NCI-H510A (cell line): ENCODE measurements around the gene ALX3.

ENCODE experiments used
- DNase-seq: peaks from one replicate; lab custom pipeline; 2025; lab: John Stamatoyannopoulos, UW

Gene ALX3

DNA sequence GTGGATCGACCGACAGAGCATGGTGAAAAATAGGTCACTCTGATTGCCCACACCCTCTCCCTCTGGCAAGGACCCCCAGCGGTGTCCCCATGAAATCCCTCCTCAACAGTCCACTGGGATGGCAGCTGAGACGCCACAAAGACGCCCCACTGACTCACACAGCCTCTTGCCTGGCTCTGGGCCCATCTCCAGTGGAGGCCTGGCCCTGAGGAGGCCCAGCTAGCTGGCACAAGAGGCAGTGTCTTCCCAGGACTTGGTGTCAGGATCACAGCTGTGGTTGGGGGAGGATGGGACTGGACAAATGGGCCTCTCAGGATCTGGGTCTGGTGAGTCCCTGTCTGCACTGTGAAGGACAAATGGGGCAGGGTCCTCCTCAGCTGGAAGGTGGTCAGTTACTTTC is 4.6 kb downstream of the ALX3 start:
- no peak for DNase-seq

- DNase-seq: no peak
Observed at GRCh38 chr1:110064576-110065337, 5.7 kb downstream of the ALX3 start.

DNA sequence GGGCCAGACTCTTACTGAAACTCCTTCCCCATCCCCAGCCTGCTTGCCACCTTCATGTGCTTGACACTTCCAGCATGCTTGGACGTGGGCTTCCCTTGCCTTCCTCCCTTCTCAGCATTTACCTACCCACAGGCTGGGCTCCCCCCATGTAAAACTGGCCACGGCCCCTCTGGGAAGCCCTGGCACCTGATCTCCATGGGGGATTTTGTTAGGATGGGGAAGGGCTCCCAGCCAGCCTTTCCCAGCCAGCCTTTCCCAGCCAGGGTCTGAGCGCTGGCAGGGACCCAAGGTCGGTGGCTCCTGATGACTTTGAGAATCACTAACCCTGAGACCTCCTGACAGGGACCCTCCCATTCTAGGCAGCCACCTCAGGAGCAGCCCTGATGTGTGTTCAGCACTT is 6.7 kb downstream of the ALX3 start:
- DNase-seq: no peak

GRCh38 chr1:110062612-110063011 is 7.9 kb downstream of the ALX3 start:
- no peak for DNase-seq

DNA sequence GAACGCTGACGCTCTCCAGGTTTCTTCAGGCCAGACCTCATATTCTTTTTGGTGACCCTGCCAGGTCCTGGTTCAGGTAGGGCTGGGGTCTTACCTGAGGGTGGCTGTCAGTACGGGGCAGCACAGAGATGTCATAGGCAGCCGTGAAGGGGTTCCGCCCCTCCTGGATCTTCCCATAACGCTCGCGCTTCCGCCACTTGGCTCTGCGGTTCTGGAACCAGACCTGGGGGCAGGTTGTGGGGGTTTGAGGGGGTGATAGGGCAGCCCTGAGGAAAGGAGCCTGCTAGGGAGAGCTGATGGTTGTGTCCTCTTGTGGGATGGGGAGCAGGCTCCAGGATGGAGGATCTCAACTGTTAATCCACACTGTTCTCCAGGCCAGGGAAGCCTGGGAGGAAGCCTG is 9.1 kb downstream of the ALX3 start:
- no peak for DNase-seq

DNA sequence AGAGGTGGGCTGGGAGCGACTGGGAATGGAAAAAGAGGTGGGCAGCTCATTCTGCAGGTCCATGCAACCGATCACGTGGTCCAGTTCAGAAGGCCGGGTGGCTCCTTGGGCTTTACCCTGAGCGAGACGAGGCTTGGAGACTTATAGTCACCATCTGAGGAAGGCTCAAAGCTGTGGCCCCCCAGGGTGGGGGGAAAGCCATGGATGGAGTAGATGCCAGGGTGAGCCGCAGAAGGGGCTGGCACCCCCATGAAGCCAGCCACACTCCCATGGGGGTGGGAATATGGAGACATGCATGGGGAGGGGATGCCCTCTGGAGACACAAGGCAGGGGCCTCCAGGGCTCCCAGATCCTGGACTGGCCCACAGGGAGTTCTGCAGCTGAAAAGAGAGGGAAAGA is 9.8 kb downstream of the ALX3 start:
- no peak for DNase-seq

DNA sequence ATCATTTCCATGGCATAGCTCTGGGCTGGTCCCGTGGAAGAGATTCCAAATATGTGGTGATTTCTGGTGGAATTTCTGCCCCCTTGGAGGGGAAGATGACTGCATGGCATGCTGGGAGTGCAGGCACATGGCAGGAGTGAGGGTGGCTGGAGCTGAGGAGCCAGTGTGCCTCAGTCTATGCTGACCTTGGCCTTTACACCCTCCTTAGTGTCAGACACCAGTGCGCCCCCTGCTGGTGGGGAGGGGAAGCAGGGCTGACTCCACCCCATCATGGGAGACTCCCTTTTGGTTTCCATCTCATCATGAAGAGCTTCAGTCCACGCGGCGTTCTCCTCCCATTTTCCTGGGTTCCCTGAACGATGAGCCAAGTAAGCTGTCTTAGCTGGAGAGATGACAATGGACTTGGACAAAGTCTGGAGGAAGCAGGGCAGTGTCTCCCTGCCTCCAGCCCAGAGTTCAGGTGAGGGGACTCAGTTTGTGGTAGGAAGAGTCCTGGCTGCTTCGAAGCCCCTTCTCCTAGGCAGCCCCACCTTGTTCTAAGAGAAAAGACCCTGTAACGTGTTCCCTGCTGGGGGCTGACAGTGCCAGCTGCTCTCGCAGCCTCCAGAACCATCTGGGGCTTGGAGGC is 10.3 kb downstream of the ALX3 start:
- no peak for DNase-seq

DNA sequence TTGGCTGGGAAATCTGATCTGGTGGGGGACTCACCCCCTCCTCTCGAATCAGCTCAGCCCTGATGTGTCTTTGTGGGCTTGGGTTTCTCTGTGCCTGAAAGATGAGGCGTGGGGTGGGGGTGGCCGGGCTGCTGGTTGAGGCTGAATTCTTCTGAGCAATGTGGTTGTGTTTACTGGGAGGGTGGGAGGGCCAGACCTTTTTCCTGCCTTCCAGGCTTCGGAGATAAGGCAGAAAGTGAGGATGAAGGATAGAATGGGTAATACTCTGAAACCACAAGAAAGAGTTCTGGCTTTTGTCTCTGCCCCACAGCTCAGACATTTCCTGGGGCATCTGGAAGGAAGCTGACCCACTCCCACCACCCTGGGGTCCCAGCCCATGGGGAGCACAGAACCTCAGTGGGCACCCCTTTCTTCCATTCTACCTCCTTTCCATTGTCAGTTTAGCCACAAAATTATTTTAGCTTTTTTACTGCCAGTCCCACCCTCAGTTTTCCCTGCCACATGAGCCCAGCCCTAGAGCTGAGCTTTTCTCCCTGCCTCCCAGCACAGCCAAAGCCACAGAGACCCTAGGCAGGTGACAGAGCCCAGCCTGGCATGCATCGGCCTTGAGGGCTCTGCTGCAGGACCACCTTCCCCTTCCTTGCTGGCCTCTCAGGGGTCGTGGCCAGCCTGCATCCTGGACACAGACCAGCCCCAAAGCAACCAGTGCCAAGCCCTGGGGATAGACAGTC is 11.2 kb downstream of the ALX3 start:
- DNase-seq: no peak

DNA sequence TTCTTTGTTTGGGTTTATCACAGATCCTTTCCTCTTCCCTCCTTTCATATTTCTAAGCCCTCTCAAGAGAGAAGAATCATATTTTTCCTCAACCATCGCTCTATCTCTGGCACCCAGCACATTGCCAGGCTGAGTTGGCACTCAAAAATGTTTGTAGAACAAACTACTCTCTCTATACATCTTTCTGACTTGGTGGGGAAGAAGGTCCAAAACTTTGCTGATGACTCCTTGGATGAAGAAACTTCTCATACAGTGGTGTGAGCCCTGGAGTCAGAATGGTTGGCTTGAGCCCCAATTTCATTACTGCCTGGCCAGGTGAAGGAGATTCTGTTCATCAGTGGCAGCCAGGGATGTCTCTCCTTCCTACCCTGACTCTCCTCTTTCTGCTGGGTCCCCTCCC is 11.9 kb downstream of the ALX3 start:
- no peak for DNase-seq

- DNase-seq: no peak
Observed at GRCh38 chr1:110057963-110058518, 12.4 kb downstream of the ALX3 start.

- no peak for DNase-seq
Observed at GRCh38 chr1:110056776-110057175, 13.7 kb downstream of the ALX3 start.

- DNase-seq: no peak
Observed at GRCh38 chr1:110056285-110056683, 14.2 kb downstream of the ALX3 start.

- no peak for DNase-seq
Observed at GRCh38 chr1:110055493-110056284, 14.8 kb downstream of the ALX3 start.

- no peak for DNase-seq
Observed at GRCh38 chr1:110053552-110054428, 16.7 kb downstream of the ALX3 start.

- DNase-seq: no peak
Observed at GRCh38 chr1:110051262-110051648, 19.2 kb downstream of the ALX3 start.

DNA sequence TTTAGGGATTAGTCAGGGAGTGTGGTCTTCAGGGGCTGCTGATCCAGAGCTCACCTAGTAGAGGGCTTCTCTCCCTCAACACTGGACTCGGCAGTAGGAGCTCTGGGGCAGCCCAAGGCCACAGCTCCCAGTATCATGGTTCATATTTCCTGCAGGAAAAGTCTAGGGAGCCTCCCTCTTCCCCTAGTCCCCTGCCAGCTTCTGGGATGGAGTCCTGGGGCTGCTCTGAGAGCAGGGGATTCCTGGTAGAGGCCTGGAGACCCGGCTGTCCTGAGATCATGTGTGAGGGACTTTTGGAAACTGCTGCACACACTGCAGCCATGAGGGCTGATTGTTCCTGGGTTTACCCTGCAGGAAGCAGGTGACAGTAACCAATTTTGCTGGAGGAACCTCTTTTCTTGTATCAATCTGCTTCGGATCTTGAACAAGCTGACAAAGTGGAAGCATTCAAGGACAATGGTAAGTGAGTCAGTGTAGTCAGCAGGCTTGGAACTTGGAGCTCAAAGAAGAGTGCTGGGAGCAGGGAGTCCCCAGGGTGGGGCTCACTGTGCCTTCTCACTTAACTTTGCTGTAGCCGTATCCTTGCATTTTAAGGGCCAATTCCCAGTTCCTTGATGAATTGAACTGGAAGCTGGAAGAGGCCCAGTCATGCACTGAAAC is 19.7 kb downstream of the ALX3 start:
- DNase-seq: no peak

- DNase-seq: no peak
Observed at GRCh38 chr1:110049801-110050601, 20.5 kb downstream of the ALX3 start.

GRCh38 chr1:110048923-110049601 is 21.4 kb downstream of the ALX3 start:
- DNase-seq: no peak

GRCh38 chr1:110048240-110048639 is 22.2 kb downstream of the ALX3 start:
- no peak for DNase-seq
